Fibroblast of mammary gland (primary cell): ENCODE data around the gene SLC16A8.

ENCODE experiments used
- DNase-seq: peaks from one replicate; pipeline ENCODE4 v3.0.0-alpha.2; 2010; ENCODE audit warnings: low read depth
- H3K4me3 ChIP-seq: 2 replicates; pipeline ENCODE4 v1.5.1; 2011; ENCODE audit warnings: low read depth, mild to moderate bottlenecking, low read length, moderate library complexity; ENCODE audit not compliant: control insufficient read depth
- TF ChIP-seq, protein P1 (sequence below): conservative IDR thresholded peaks from 2 replicates; pipeline ENCODE4 v1.5.1; 2011; ENCODE audit warnings: low read depth, low read length, inconsistent platforms; ENCODE audit not compliant: control insufficient read depth, insufficient read depth

The SLC16A8 gene

DNA sequence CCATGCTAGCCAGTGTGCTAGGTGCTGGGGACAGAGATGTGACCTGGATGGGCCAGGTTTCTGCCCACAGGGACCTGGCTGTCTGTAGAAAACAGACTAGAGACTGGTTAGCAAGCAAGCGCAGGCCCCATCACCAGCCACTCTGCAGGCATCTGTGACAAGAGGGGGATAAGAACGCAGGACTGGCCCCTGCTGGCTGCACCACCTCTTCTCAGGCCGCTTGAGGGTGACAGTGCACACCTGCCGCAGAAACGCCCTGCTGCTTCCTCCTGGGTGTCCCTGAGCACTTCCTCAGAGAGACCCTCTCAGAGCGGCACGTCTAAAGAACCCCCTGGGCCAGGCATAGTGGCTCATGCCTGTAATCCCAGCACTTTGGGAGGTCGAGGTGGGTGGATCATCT lies 32.7 kb downstream of the SLC16A8 start:
- no peak for DNase-seq
- TF ChIP-seq, protein P1, sequence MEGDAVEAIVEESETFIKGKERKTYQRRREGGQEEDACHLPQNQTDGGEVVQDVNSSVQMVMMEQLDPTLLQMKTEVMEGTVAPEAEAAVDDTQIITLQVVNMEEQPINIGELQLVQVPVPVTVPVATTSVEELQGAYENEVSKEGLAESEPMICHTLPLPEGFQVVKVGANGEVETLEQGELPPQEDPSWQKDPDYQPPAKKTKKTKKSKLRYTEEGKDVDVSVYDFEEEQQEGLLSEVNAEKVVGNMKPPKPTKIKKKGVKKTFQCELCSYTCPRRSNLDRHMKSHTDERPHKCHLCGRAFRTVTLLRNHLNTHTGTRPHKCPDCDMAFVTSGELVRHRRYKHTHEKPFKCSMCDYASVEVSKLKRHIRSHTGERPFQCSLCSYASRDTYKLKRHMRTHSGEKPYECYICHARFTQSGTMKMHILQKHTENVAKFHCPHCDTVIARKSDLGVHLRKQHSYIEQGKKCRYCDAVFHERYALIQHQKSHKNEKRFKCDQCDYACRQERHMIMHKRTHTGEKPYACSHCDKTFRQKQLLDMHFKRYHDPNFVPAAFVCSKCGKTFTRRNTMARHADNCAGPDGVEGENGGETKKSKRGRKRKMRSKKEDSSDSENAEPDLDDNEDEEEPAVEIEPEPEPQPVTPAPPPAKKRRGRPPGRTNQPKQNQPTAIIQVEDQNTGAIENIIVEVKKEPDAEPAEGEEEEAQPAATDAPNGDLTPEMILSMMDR = no peak
- H3K4me3 ChIP-seq = no peak overlapping the region

DNA sequence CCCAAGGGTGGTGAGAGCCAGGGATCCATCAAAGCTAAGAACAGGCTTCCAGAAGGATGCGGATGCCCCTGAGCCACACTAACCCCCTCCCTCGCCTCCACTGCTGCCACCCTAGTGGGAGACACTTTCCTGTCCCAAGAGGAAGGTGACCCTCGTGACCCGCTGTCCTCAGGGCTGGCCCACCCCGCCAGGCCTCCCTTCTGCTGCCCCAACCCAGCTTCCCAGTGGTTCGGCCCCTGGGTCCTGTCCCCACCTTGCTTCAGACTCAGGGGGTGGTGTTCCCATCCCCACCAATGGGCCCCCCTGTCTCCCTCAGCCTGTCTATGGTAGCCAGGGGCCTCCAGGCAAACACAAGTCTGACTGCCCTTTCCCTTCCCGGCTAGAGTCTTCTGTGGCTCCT lies 33.3 kb downstream of the SLC16A8 start:
- TF ChIP-seq, protein P1 = no peak
- DNase-seq = no peak
- H3K4me3 ChIP-seq = no peak overlapping the region

DNA sequence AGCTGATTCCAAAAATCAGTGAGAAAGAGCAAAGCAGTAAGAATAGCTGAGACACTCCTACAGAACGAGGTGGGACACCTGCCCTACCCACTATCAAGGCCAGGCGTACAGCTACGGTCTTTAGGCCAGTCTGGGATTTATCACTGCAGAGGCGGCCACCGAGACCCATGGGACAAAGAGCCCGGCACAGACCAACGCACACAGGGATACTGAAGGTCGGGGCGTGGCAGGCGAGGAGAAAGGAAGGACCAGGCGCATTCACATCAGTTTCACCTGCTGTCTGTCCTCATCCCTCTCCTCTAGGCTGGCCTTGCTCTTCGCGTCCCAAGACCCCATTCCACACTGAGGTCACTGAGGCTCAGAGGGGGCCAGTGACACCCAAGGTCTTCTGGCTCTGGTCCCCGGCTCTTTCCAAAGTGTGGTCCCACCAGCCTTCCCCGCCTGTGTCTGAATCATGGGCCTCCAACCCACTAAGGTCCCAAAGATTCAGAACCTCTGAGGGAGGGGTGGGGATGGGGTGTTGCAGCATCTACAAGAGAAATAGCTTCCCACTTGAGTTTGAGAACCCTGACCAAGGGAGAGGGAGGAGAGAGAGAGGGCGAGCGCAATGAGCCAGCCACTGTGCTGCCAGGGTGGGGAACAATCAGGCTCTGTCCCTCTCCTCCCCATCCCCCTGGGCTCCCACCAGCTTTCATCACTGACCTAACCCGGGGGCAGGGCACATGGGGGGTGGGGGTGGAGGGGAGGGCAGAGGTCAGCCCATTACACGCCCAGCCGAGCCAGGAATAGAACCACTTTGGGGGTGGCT lies 34.0 kb downstream of the SLC16A8 start:
- H3K4me3 ChIP-seq = no peak overlapping the region
- DNase-seq = no peak
- TF ChIP-seq, protein P1 = no peak

DNA sequence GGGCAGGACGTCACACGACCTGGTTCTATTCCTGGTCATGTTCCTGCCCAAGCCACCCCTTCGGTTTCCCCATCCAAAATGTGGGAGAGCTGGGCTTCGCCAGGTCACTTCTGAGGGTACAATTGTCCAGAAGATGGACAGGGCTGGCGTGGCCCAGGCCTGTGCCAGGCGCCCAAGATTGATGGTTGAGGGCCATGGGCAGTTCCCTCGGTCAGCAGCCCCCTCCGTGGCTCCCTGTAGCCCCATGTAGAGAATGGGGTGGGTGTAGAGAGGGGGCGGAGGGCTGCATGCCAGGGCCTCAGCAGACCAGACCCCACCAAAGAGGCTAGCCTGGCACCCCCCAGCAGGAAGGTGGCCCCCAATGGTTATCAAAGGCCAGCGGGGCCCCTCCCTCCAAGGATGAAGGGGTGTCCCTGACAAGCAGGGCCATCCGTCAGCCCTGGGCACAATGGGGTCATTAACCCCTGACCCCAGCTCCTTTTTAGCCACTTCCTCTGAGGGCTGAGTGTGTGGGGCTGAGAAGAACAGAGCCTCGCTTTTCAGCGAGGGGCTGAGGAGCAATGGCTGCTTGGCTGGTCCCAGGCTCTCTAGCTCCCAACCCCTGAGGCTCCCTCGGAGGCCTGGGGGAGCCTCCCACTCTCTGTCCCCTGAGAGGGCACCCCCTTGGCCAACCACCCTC lies 37.8 kb downstream of the SLC16A8 start:
- no peak overlapping the region for H3K4me3 ChIP-seq
- TF ChIP-seq, protein P1 = no peak
- DNase-seq = no peak

DNA sequence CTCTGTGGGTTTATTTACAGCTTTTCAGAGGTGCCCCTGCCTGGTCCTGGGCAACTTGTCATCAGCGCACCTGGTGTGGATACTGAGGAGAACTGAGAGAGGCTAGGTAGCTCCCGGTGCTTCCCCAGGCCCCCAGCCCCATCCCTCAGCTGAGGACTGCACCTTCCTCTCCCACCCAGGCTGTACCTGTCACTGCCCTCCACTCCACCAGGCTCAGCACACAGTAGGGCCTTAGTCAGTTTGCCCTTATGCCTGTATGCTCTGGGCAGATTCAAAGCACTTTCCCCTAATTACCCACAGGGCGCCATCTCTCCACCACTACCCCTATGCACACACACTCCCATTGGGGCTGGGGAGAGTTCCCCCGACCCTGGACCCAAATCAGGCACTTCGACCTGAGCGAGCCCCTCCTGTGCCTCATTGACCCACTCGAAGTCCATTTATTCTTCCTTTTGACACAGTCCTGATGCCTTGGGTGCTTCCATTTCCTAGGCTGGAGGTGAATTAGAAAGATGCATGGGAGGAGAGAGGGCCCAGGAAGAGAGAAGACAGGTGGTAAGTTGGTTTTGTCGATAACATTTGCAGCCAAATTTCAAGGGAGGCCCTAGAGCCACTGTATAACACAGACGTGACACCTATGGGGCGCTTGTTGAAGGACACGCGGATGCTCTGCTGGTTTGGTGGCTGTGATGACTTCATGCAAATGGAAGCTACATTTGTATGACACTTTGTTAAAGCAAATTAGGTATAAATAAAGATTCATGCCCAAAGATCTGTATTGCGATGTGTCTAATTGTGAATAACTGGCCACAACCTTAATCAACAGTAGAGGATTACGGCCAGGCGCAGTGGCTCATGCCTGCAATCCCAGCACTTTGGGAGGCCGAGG lies 40.6 kb downstream of the SLC16A8 start:
- no peak for DNase-seq
- TF ChIP-seq, protein P1 = no peak
- H3K4me3 ChIP-seq = no peak overlapping the region

DNA sequence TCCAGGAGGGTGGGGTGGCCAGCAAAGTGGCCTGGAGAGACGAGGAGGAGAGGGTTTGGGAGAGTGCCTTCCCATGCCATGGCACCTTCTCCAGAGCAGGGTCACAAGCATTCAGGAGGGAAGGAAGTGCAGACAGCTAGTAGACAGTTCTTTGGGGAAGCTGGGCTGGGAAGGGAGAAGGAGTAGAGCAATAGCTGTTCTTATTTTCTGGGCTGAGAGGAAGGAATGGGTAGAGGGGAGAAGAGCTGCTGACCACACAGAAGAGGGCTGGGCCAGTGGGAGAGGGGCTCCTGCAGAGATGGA lies 41.5 kb downstream of the SLC16A8 start:
- no peak for DNase-seq
- no peak overlapping the region for H3K4me3 ChIP-seq
- TF ChIP-seq, protein P1 = no peak
